OCI-LY7 (cell line): ENCODE data around the gene NOS3. TPM values are rescaled to one million over a fixed set of nuclear protein-coding genes. Genes with fewer than 3 reads are reported as not detected.

Experiments used
- BruUV-seq: library from RNA; stranded (reverse); fragments of 400-500 nt; replicated peaks from 2 replicates; lab custom pipeline; 2021; lab: Mats Ljungman, UMichigan
- CTCF ChIA-PET: fragments of 300-600 bp; sonication (Branson Sonifier 250); formaldehyde crosslinking; loops from one replicate; lab custom pipeline; 2022; ENCODE audit warnings: antibody characterized with exemption; ENCODE audit not compliant: unreplicated experiment; lab: Charles Lee
- POLR2A ChIA-PET: fragments of 300-600 bp; sonication (Branson Sonifier 250); formaldehyde crosslinking; loops from one replicate; lab custom pipeline; 2022; ENCODE audit warnings: antibody characterized with exemption; lab: Charles Lee
- DNase-seq: peaks from one replicate; pipeline ENCODE4 v3.0.0-alpha.2; 2015; ENCODE audit warnings: low spot score
- H2AFZ ChIP-seq: fragments of 200-600 bp; sonication (generic), shearing (Covaris generic); 2 replicates; pipeline ENCODE4 v1.6.1; 2014; ENCODE audit warnings: mild to moderate bottlenecking, antibody characterized with exemption, low read length, moderate library complexity
- H3K27ac ChIP-seq: fragments of 200-600 bp; sonication (generic); 2 replicates; pipeline ENCODE4 v1.5.1; 2014; ENCODE audit warnings: mixed run types, low read depth, mild to moderate bottlenecking, moderate library complexity, low read length, inconsistent platforms; ENCODE audit not compliant: poor library complexity, severe bottlenecking
- H3K36me3 ChIP-seq: fragments of 200-600 bp; sonication (generic); 2 replicates; pipeline ENCODE4 v1.6.1; 2014; ENCODE audit warnings: mild to moderate bottlenecking, antibody characterized with exemption, low read length, moderate library complexity, mixed read lengths; ENCODE audit not compliant: insufficient read depth
- H3K4me1 ChIP-seq: fragments of 200-600 bp; sonication (generic); 2 replicates; pipeline ENCODE4 v1.5.1; 2014; ENCODE audit warnings: mild to moderate bottlenecking, low read length; ENCODE audit not compliant: insufficient read depth, poor library complexity, severe bottlenecking
- H3K4me2 ChIP-seq: fragments of 200-600 bp; sonication (generic); 2 replicates; pipeline ENCODE4 v1.6.1; 2014; ENCODE audit warnings: mild to moderate bottlenecking, low read length
- H3K4me3 ChIP-seq: fragments of 200-600 bp; sonication (generic); 2 replicates; pipeline ENCODE4 v1.5.1; 2014; ENCODE audit warnings: mild to moderate bottlenecking, low read depth, low read length; ENCODE audit not compliant: poor library complexity, severe bottlenecking
- H3K79me2 ChIP-seq: fragments of 200-600 bp; sonication (generic); 2 replicates; pipeline ENCODE4 v1.6.1; 2016; ENCODE audit warnings: low read depth, mild to moderate bottlenecking, low read length, moderate library complexity, mixed read lengths; ENCODE audit not compliant: insufficient read depth
- H3K9me2 ChIP-seq: fragments of 200-600 bp; sonication (generic); 2 replicates; pipeline ENCODE4 v1.6.1; 2016; ENCODE audit warnings: mild to moderate bottlenecking, low read length, mixed read lengths; ENCODE audit not compliant: insufficient read depth
- H3K9me3 ChIP-seq: fragments of 200-600 bp; sonication (generic); 2 replicates; pipeline ENCODE4 v1.6.1; 2014; ENCODE audit warnings: mild to moderate bottlenecking, mixed run types, low read length, mixed read lengths
- H4K20me1 ChIP-seq: fragments of 200-600 bp; sonication (generic); 2 replicates; pipeline ENCODE4 v1.6.1; 2014; ENCODE audit warnings: mild to moderate bottlenecking, antibody characterized with exemption, low read length, moderate library complexity, mixed read lengths; ENCODE audit not compliant: insufficient read depth
- EZH2phosphoT487 ChIP-seq: fragments of 200-600 bp; sonication (generic); IDR thresholded peaks from 2 replicates; pipeline ENCODE4 v1.6.1; 2018; ENCODE audit warnings: low read depth, borderline replicate concordance, mild to moderate bottlenecking, mixed run types, antibody characterized with exemption, low read length, moderate library complexity, mixed read lengths
- intact Hi-C: fragments of 100-400 bp; cut with micrococcal nuclease; formaldehyde crosslinking; loops from one replicate; pipeline ENCODE4 v1.10.0; 2022; ENCODE audit not compliant: unreplicated experiment
- total RNA-seq, 2 experiments: library from RNA; depleted of rRNA in 1 of 2; stranded (reverse); fragments of >200 nt in 1 of 2; shearing (Covaris generic) in 1 of 2; gene quantifications; 2 replicates each; pipeline ENCODE4 v1.2.3, GENCODE V29; 2014 to 2022
- TF ChIP-seq, protein P1 (sequence below): fragments of 200-600 bp; sonication (generic); conservative IDR thresholded peaks from 2 replicates; pipeline ENCODE4 v1.5.1; 2014; ENCODE audit warnings: mild to moderate bottlenecking, antibody characterized with exemption, low read length, moderate library complexity, mixed read lengths

The NOS3 gene
- total RNA-seq, 2 experiments from 2014 or later: 0.78 to 0.82 TPM

GRCh38 chr7:150956395-150957132 lies 34.3 kb upstream of the NOS3 start:
- no peaks in the 10 kb centered on the region for H3K79me2 ChIP-seq
- TF ChIP-seq EZH2phosphoT487: no peak
- TF ChIP-seq, protein P1, sequence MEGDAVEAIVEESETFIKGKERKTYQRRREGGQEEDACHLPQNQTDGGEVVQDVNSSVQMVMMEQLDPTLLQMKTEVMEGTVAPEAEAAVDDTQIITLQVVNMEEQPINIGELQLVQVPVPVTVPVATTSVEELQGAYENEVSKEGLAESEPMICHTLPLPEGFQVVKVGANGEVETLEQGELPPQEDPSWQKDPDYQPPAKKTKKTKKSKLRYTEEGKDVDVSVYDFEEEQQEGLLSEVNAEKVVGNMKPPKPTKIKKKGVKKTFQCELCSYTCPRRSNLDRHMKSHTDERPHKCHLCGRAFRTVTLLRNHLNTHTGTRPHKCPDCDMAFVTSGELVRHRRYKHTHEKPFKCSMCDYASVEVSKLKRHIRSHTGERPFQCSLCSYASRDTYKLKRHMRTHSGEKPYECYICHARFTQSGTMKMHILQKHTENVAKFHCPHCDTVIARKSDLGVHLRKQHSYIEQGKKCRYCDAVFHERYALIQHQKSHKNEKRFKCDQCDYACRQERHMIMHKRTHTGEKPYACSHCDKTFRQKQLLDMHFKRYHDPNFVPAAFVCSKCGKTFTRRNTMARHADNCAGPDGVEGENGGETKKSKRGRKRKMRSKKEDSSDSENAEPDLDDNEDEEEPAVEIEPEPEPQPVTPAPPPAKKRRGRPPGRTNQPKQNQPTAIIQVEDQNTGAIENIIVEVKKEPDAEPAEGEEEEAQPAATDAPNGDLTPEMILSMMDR: no peak
- H3K9me2 ChIP-seq: no peaks in the 10 kb centered on the region
- H3K4me2 ChIP-seq: no peak overlapping the region
- CTCF ChIA-PET: no interaction called here
- intact Hi-C loops: no loop called here
- peaks cover 9% of the 10 kb centered on the region for H3K4me1 ChIP-seq
- H3K36me3 ChIP-seq: no peaks in the 10 kb centered on the region
- POLR2A ChIA-PET: no interaction called here
- H3K4me3 ChIP-seq: no peak overlapping the region
- no peaks in the 10 kb centered on the region for H4K20me1 ChIP-seq
- BruUV-seq: no TSS peak
- H3K9me3 ChIP-seq: no peaks in the 10 kb centered on the region
- H2AFZ ChIP-seq: no peak overlapping the region
- DNase-seq: no peak
- no peak overlapping the region for H3K27ac ChIP-seq

DNA sequence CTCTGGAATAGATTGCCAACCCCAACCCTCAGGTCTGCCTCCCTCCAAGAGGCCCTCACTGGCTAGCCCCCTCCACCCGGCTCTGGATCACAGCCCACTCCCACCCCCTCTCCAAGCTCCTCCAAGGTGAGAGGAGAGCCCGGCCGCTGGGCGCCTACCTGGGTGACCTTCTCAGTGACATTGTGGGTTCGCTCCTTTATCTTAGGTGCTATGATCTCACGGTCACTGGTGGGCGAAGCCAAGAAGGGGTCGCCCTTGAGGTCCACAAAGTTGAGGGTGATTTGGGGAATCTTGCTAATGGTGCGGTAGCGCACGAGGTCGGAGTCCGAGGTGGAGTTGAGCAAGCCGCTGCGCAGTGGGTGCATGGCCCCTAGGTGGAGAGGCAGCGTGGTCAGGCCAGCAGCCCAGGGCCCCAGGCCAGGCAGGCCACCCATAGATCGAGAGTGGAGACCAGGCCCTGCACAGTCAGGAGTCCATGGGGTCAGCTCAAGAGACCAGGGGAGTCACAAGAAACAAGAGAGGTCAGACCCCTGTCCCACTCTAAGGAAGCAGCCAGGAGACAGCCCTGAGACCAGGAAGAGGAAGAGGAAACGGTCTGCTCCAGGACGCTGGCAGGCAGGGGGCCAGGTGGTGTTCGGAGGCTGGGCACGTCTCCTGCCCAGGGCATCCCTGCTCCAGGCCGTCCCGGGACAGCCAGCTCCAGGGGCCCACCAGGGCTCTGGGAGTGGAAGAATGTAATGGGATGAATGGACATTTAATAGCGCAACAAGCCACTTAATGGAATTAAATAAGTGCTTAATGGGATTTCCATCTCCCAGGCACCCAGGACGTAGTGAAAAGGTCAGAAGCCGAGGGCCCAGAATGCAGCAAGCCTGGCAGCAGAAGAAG lies 33.4 kb upstream of the NOS3 start:
- Histone ChIP-seq H3K4me1 (peaks cover 9% of the 10 kb centered on the region), H3K36me3 (no peaks in the 10 kb centered on the region), H4K20me1 (no peaks in the 10 kb centered on the region), H3K27ac (no peak overlapping the region), H3K9me2 (no peaks in the 10 kb centered on the region), H3K4me2 (no peak overlapping the region), H3K9me3 (no peaks in the 10 kb centered on the region), H3K79me2 (no peaks in the 10 kb centered on the region), H3K4me3 (no peak overlapping the region), H2AFZ (no peak overlapping the region)
- CTCF ChIA-PET: interaction anchor here (0.6 kb wide), 1 partner anchor 101 kb away, joined by 5 read pairs; no protein-coding TSS in a partner anchor
- POLR2A ChIA-PET: no interaction called here
- intact Hi-C loops: no loop called here
- BruUV-seq: no TSS peak
- DNase-seq: no peak
- TF ChIP-seq, protein P1: no peak
- TF ChIP-seq EZH2phosphoT487: no peak
